ENCODE data around the gene NAP1L4.
"Not testable (repeated sequence)": the region's sequence is repeated elsewhere in the genome, so short reads cannot be mapped to it uniquely, and the experiment has no call there.

The NAP1L4 gene

DNA sequence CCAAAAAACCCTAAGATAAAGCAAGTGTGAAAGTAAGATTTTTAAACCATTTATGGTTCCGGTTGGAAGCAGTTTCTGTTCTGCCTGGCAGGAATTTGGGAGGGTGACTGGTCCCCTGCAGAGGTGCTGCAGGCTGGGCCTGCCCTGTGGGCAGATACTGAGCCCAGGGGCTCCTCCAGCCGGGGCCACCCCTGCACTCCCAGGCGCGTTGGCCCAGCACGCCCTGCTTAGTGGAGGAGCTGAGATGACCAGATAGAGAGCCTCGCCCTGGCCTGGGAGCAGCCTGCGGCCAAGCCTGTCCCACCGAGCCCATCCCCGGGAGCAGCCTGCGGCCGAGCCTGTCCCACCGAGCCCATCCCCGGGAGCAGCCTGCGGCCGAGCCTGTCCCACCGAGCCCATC is 70.9 kb downstream of the NAP1L4 start:
- DNase-seq, result no peak

DNA sequence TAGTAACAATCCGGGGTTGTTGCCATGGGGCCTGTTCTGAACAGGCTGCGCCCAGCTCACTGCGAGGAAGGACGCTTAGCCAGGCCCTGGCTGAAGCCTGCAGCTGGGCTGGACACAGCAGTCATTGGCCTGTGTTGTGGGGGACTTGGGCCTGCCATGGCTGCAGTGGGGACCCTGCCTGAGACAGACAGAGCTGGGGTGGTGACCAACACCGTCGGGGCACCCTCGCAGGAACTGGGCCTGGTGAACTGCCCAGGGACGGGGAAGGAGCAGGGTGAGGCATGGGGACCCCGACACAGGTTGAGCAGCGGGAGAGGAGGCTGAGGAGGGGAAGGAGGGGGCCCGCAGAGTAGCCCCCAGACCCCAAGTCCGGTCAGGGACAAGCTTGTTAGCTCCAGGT is 71.8 kb downstream of the NAP1L4 start:
- no peak for DNase-seq

DNA sequence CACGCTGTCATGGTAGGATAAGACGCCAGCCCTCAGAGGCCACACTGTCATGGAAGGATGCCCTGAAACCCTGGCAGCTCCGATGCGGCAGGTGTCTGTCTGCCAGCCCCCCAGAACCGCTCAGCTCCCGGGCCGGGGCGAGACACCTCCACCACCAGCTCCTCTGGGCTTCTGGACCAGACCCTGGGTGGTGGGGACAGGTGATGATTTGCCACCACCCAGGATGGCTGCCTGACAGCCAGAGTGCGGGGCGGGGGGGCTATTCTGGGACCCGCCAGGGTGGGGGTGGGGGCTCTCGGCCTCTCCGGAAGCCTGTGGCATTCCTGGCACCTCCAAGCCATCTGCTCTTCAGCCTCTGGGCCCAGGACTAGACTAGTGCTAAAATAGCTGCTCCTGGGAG is 72.3 kb downstream of the NAP1L4 start:
- no peak for DNase-seq

DNA sequence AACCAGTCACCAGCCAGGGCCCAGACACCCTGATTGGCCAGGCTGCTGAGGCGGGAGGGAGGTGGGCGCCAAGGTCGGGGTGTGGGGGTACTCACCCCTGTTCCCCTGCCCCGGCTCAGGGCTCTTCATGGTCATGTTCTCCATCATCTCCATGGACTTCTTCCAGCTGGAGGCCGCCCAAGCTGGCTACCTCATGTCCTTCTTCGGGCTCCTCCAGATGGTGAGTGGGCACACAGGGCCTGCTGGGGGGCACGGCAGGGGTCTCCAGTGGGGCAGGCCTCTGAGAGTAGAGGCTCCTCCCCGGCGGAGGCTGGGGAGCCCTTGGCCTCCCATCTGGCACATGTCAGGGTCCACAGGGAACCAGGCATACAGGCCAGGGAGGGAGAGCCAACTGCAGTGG is 72.9 kb downstream of the NAP1L4 start:
- DNase-seq, result no peak

DNA sequence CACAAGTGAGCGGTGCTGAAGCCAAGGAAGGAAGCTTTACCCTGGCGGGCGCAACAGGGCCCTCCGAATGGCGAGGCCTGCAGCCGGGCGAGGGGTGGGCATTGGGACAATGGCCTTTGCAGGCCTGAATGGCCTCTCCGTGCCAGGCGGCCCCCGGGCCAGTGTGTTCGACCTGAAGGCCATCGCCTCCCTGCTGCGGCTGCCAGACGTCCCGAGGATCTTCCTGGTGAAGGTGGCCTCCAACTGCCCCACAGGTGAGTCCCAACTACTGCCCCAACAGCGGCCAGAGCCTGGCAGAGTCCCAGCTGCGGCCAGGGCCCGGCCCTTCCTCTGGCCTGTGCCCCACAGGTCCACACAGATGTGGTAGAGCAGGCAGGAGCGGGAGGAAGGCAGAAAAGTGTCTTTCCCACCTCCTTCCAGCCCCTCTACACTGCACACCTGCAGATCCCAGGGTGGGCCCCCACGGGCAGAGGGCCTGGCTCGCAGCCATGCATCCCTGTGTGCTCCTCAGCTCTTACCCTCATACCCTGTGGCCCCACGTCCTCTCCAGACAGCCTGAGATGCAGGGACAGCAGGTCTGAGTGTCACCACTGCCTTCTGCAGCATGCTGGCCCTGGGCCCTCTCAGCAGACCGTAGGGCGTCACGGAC is 74.2 kb downstream of the NAP1L4 start:
- no peak for DNase-seq

DNA sequence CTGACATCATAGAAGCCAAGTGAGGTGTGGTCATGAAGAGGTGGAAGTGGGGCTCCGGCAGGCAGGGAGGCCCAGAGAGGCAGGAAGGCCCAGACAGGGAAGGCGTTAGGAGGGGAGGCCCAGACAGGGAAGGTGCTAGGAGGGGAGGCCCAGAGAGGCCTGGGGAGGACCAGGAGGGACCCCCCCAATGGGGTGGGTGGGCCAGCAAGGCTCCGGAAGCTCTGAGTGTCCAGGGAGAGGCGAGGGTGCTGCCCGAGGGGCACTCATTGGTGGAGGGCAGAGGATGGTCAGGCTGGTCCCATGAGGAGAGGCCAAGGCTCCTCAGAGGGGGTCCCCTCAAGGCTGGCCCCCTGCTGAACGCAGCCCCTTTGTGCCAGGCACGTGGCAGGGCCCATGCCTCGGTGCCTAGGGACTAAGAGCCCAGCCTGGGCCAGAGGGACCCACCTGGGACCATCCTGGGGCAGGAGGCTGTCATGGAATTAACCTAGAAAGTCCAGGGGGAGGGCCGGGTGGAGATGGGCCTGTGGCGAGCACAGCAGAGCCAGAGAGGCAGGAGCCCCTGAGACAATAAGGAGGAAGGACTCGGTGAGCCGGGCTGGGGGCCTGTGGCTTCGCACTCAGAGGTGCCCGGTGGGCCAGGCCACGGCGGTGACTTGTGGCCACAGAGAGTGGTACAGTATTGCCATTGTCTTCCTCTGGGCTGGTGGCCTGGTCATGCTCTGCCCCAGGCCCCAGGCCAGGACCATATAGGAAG is 75.1 kb downstream of the NAP1L4 start:
- no peak for DNase-seq

DNA sequence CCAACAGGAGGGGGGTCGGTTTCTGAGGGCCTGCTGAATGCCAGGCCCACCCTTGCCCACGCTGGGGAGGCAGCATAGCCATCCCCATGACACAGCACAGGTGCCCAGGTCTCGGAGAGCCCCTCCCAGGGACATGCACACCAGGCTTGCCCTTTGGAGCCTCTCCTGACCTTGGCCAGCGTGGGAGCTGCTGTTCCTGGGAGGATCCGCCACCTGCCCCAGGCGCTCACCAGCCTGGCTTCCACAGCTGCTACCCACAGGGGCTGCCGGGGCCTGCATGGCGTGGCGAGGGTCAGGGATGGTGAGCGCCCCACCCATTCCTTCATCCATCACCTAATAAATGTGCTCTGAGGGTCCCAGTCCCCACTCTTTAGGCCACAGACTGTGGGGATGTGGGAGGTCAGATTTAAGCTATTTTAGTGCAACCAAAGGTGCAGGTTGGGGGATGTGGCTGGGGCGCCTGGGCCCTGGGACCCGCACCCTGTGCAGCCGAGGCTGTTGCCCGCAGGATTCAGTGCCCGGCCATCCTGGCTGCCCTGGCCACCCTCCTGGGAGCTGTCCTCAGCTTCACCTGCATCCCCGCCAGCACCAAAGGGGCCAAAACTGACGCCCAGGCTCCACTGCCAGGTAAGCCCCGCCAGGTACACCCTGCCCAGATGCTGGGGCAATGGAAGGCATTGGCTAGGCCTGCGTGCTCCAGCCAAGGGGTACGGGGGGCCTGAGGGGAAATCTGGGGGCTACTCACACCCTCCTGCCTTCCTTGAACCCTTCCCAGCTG is 75.8 kb downstream of the NAP1L4 start:
- no peak for DNase-seq

DNA sequence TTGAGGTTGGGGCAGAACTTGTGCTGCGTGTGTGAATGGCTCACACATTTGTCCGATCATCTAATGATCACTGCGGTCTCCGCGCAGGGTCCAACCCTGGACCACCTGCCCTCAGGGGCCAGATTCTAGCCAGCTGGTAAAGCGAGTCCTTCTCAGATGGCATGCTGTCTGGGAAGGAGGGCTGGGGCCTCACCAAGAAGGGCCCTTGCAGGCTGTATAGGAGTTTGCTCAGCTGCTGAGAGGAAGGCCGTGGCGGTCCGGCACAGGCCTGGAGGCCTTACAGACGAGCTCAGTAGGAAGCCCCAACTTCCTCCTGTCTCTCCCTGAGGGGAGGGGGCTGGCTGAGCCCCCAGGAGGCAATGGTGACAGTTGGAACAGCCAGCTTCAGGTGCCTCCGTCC is 76.7 kb downstream of the NAP1L4 start:
- DNase-seq, result no peak

DNA sequence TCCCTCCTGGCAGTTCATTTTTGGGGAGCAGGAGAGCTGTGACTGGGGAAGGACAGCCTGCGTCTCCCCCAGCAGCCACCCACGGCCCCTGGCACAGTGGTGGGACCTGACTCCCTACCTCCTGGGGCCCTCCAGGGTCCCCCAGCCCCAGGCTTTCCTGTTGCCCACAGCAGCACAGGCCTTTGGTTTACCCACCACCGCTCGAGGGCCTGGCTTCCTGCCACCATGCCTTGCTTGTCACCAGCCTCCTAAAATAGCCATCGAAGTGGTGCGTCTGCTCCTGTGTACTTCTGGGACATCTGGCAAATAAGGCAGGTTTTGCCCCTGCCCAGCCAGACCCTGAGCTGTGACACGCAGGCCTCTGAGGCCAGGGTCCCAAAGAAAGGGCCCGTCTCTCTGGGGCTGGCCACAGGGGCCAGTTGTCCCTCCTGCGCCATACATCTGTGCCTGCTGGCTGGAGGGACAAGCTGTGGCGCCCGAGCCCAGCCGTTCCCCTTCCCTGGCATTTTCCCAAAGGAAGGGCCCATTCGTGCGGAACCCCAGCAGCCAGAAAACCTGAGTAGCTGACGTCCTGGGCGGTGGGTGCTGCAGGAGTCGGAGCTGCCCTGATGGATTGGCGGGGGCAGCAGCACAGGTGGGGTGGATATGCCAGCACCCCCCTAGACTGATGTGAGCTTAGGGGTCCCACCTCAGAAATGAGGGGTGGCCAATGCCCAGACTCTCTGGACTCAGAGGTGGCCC is 77.5 kb downstream of the NAP1L4 start:
- DNase-seq, result no peak

DNA sequence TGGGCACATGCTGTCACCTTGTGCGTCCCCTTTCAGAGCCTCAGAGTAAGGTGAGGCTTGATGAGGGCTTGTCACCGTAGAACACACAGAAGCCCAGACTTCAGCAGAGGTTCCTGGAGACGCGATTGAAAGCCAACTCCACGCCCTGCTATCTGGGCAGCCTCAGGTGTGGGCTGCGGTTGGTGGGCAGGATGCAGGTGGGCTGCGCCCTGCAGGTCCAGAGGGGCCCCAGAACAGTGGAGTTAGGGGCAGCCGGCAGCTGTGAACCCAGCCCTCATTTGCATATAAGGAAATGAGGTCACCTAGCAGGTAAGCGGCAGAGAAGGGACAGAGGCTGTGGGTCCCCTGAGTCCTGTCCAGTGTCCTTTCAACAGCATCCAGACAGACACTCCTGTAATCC is 78.4 kb downstream of the NAP1L4 start:
- DNase-seq, result no peak

DNA sequence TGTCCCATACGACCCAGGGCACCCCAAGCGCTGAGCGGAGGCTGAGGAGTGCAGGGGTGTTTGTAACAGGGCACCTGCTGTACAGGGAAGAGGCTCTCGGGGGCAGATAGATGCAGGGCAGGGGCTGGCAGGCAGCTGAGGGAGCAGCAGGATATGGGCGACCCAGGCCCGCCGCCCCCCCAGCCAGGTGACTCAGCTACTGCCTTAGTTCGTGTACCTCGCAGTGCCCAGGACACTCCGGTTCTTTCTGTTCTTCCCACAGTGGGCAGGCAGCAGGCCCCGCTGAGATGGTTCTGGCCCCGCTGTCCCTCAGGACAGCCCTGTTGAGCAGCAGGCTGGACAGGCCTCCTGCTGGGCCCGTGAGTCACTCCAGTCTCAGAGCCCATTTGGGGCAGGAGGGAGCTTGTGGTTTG is 79.1 kb downstream of the NAP1L4 start:
- no peak for DNase-seq

DNA sequence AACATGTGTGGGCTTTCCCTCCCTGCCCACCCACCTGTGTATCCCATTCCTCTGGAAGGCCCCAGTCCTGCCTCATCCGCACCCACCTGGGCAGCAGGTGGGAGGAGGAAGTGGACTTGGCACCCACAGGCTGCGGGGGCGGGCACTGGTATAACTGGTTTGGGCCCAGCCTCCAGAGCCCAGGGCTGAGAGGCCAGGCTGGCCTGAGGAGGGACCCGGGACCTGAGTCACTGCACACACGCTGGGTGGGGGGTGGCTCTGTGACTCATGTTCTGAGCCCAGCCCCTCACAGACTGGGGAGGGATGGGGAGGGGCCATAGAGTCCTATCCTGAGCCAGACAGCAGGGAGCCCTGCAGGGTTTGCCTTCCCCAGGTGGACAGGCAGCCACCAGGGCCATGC is 79.6 kb downstream of the NAP1L4 start:
- no peak for DNase-seq

DNA sequence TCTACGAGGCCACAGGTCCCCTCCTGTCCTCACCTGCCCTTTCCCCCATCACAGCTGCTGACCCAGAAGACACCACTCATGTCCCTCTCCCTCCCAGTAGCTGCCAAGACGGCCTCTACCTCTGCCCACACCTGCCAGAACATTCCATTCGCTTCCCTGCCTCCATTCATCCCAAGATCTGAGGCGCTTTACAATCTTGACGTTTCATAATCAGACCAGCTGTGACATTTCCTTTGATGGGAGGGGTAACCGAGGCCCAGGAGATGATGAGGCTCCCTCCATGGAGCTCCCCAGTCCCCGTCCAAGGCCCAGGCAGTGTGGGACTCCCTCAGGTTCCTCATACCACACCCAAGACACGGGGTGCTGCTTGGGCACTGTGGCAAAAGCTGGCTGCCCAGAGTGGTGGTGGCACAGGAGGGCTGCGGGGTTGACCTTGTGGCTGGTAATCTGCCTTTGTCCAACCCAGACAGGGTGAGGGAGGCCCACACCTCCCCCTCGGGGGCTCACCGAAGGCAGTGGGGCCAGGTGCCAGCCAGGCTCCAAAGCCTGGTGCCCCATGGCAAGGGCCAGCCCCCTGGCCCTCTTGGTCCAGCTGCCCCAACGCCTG is 80.2 kb downstream of the NAP1L4 start:
- DNase-seq, result no peak

DNA sequence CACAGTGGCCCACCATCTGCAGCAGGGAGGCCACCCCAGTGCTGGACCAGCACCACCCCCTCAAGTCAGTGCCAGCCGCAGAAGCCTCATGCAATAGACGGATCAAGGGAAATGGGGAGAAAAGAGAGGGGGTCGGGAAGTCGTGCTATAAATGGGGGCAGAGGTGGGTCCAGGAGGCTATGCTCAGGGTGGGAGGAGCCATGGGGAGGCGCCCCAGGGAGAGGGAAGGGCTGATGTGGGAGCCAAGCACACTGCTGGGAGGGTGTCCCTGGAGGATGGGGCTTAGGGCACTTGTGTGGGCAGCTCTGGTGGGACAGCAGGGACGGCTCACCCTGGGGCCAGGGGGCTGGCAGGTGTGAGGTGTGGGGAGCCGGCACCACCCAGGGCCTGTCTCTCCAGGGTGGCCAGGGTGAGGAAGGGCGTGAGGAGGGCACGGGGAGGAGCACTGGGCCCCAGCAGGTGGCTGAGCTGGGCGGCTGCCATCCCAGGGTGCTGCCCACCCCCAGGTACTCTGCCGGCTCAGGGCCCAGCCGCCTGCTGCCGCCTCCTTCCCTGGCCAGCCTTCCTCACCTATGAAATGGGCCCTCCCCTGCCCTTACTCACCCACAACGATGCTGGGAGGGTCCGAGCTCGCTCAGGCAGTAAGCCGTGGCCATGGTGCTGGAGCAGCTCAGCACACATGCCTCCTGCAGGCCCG is 80.9 kb downstream of the NAP1L4 start:
- no peak for DNase-seq

DNA sequence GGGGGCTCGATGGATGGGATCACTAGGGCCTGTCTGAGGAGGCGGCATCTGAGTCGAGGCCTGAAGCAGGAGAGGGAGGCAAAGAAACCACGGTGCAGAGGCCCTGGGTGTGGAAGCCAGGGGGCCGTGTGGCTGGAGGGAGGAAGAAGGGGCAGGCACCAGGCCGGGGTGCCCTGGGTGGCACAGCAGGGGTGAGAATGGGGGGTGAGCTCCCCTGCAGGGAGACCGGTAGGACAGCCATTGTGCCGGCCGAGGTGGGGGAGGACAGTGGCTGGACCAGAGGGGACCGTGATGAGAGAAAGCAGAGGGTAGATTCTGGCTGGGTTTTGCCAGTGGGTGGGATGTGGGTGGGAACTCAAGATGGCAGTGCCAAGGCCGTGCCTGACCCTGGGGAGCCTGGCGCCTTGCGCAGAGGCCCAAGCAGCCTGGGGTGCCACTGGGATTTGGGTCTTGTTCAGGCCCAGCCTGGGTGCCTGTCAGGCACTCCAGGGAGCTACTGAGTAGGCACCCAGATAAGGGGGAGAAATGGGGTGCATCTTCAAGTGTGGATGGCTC is 81.7 kb downstream of the NAP1L4 start:
- DNase-seq, result no peak

DNA sequence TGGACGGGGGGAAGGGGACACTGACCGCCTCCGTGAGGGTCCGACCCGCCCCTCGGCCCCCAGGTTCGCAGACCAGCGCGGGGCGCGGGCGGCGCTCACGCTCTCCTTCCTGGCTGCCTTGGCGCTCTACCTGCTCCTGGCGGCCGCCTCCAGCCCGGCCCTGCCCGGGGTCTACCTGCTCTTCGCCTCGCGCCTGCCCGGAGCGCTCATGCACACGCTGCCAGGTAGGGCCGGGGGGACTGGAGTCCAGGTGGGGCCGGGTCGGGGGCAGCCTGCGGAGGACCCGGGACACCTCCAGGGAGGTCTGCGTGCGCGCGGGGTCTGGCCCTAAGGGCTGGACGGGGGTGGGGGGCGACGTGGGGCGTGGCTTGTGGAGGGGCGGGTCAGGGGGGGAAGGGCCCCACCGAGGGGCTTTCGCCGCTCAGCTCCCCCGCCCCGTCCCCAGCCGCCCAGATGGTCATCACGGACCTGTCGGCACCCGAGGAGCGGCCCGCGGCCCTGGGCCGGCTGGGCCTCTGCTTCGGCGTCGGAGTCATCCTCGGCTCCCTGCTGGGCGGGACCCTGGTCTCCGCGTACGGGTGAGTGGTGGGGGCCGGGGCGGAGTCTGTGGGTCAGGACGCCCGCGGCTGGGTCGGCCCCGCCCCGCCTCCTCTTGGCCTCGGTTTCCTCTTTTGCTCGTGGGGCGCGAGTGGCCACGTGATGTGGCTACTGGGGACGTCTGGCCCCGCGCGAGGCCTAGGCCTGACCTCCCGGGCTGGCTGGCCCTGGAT is 82.8 kb downstream of the NAP1L4 start:
- no peak for DNase-seq

DNA sequence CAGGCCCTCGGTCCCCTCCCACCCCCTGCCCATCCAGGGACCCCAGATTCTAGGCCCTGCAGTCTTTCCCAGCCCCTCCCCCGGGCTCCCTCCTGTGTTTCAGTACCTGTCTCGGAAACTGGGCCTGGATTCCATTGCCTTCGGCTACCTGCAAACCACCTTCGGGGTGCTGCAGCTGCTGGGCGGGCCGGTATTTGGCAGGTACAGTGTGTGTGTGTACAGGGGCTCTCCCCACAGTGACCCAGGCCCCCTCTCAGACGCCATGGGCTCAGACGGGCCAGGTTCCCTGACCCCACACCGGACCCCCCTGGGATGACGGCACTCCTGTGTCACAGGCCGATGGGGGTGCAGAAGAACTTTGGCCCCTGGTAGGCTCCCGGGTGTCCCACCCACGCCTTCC is 84.0 kb downstream of the NAP1L4 start:
- no peak for DNase-seq

DNA sequence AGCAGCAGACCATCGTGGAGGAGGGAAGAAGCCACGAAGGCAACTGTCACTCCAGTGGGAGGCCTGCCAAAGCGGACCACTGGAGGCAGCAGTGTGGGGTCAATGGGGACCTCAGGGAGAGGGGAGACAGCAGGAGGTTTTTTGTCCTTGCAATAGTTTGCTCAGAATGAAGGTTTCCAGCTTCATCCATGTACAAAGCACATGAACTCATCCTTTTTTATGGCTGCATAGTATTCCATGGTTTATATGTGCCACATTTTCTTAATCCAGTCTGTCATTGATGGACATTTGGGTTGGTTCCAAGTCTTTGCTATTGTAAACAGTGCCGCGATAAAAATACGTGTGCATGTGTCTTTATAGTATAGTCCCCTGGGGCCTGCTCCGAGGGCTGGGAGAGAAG is 86.8 kb downstream of the NAP1L4 start:
- not testable (repeated sequence) for DNase-seq

DNA sequence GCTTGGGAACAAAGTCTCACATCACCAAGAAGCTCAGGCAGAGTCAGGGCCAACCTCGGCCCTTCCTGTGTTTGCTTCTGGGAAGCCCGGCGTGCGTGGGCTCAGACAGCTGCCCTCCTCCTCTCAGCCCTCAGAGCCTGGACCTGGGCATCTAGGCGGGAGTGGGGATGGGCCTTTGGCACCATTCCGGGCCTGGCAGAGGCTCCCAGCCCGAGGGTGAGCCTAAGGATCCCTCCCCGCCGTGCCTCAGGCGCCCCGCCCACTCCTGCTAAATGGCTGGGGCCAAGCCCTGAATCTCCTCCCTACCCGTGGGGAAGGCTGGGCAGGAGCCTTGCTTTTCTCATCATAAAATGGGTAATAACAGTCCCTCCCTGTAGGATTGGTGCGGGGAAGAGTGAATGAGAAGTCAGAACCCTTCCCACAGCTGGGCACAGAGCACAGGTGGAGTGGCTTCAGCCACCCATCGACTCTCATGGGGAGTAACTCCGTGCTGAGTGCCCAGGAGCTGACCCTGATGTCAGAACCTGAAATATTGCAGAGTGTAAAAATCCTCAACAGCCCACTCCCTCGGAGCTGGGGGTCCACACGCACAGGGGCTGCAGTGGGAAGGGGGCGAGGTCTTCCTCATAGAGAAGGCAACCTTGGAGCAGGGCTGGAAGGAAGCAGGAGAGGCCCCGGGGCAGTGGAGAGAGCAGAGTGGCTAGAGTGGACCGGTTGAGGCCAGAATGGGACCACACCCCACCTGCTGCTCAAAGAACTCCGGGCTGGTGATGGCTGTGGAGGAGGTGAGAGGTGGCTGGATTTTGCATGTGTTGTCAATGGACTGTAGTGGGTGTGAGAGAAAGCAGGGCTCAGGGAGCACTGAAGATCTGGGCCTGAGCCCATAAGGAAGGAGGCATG is 87.7 kb downstream of the NAP1L4 start:
- DNase-seq, result no peak

DNA sequence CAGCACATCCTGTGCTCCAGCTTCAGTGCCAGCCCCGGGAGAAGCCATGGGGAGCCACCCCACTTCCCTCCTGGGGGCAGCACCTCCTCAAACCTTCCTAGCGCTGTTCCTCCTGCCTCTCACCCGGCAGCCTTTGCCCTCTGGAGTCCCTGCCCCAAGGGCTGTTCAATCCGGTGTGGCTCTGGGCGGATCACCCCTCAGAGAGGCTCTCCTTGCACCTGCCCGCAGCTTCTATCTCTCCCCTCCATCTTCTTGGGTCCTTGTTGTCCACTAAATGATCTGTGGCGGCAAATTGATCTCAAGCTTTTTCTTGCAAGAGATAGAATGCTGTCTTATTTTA is 88.5 kb downstream of the NAP1L4 start:
- DNase-seq, result no peak
